Uterus (tissue), 4 donors: ENCODE results near the gene ARRDC5. TPM values are rescaled to one million over a fixed set of nuclear protein-coding genes. Genes with fewer than 3 reads are reported as not detected.

Experiments used
- DNase-seq, 2 donors: peaks; one replicate each; pipeline ENCODE4 v3.0.0-alpha.2; 2019 to 2020
- H3K27ac ChIP-seq, 2 donors: fragments of 200-600 bp; sonication (generic); 1 replicate in 1 of 2; 2 replicates in 1 of 2; pipeline ENCODE4 v1.5.1; 2016 to 2018
- H3K27me3 ChIP-seq, 2 donors: fragments of 200-600 bp; sonication (generic); one replicate each; pipeline ENCODE4 v1.5.1; 2018 to 2019; ENCODE audit warnings: control low read depth in 1 of 2
- H3K36me3 ChIP-seq, 2 donors: fragments of 200-600 bp; sonication (generic); one replicate each; pipeline ENCODE4 v1.5.1; 2019; ENCODE audit warnings: control low read depth in 1 of 2
- H3K4me1 ChIP-seq, 2 donors: fragments of 200-600 bp; sonication (generic); one replicate each; pipeline ENCODE4 v1.5.1; 2018 to 2019; ENCODE audit warnings: control low read depth in 1 of 2
- H3K4me3 ChIP-seq, 2 donors: fragments of 200-600 bp; sonication (generic); 1 replicate in 1 of 2; 2 replicates in 1 of 2; pipeline ENCODE4 v1.5.1; 2018 to 2019; ENCODE audit warnings: mild to moderate bottlenecking in 1 of 2
- H3K9me3 ChIP-seq, 2 donors: fragments of 200-600 bp; sonication (generic); one replicate each; pipeline ENCODE4 v1.5.1; 2019; ENCODE audit warnings: control low read depth in 1 of 2
- CTCF ChIP-seq, 4 experiments: fragments of 200-600 bp in 2 of 4; fragments of 450-650 bp in 2 of 4; sonication (generic) in 2 of 4; IDR thresholded peaks; one replicate each; pipeline ENCODE4 v1.5.1; 2016 to 2019; ENCODE audit warnings: antibody characterized with exemption in 4 of 4, mild to moderate bottlenecking in 2 of 4, moderate library complexity in 1 of 4
- POLR2A ChIP-seq, 2 donors: fragments of 450-650 bp; IDR thresholded peaks; one replicate each; pipeline ENCODE4 v1.6.1; 2016; ENCODE audit warnings: antibody characterized with exemption in 2 of 2, mild to moderate bottlenecking in 1 of 2, moderate library complexity in 1 of 2
- intact Hi-C: fragments of 100-400 bp; cut with DNase I; formaldehyde crosslinking; loops from one replicate; pipeline ENCODE4 v1.15.1; 2023; ENCODE audit warnings: low total_unique reads
- total RNA-seq, 4 donors: library from RNA; depleted of rRNA in 3 of 4; stranded (reverse); fragments of >200 nt in 3 of 4; gene quantifications; one replicate each; pipeline versions ENCODE4 v1.1.0 to v1.2.4, GENCODE V29; 2014 to 2023
- donor health status: DM: yes; HTN: yes; CAD: no.

ARRDC5 gene
- total RNA-seq, 4 donors from 2014 or later = 0.26 to 0.70 TPM; not detected in 2

- TF ChIP-seq POLR2A (IDR thresholded peaks at IDR 0.05) (no peak), CTCF (IDR thresholded peaks at IDR 0.05) (no peak)
- Histone ChIP-seq H3K27ac (no peak overlapping the region), H3K4me3 (no peak overlapping the region), H3K9me3 (no peaks in the 10 kb centered on the region), H3K36me3 (no peaks in the 10 kb centered on the region), H3K27me3 (no peaks in the 10 kb centered on the region), H3K4me1 (no peaks in the 10 kb centered on the region)
- no peak for DNase-seq
- intact Hi-C loops = no loop called here
Observed at GRCh38 chr19:4923276-4923747, 20.6 kb upstream of the ARRDC5 start.

- intact Hi-C loops = no loop called here
Observed at GRCh38 chr19:4922530-4923275, 20.0 kb upstream of the ARRDC5 start.

GRCh38 chr19:4916292-4917082, 13.8 kb upstream of the ARRDC5 start:
- no peak overlapping the region for H3K27ac ChIP-seq
- intact Hi-C loops = no loop called here
- no peak for TF ChIP-seq POLR2A (IDR thresholded peaks at IDR 0.05)
- no peak for TF ChIP-seq CTCF (IDR thresholded peaks at IDR 0.05)
- no peak for DNase-seq
- no peaks in the 10 kb centered on the region for H3K27me3 ChIP-seq
- no peaks in the 10 kb centered on the region for H3K36me3 ChIP-seq
- H3K4me3 ChIP-seq = no peak overlapping the region
- H3K4me1 ChIP-seq = peaks cover 0 to 6% of the 10 kb centered on the region in 2 donors
- no peaks in the 10 kb centered on the region for H3K9me3 ChIP-seq

More at GRCh38 chr19:4922530-4923275, 20.0 kb upstream of the ARRDC5 start:
- Histone ChIP-seq H3K4me1 (no peaks in the 10 kb centered on the region), H3K27ac (no peak overlapping the region), H3K27me3 (no peaks in the 10 kb centered on the region), H3K9me3 (no peaks in the 10 kb centered on the region), H3K36me3 (no peaks in the 10 kb centered on the region), H3K4me3 (no peak overlapping the region)
- TF ChIP-seq CTCF (IDR thresholded peaks at IDR 0.05) = no peak
- TF ChIP-seq POLR2A (IDR thresholded peaks at IDR 0.05) = no peak
- DNase-seq = no peak

GRCh38 chr19:4914736-4915501, 12.2 kb upstream of the ARRDC5 start:
- Histone ChIP-seq H3K9me3 (no peaks in the 10 kb centered on the region), H3K4me3 (no peak overlapping the region), H3K36me3 (no peaks in the 10 kb centered on the region), H3K4me1 (peaks cover 4 to 16% of the 10 kb centered on the region in 2 donors), H3K27ac (no peak overlapping the region), H3K27me3 (no peaks in the 10 kb centered on the region)
- intact Hi-C loops = no loop called here
- DNase-seq = no peak
- TF ChIP-seq CTCF (IDR thresholded peaks at IDR 0.05) (no peak), POLR2A (IDR thresholded peaks at IDR 0.05) (no peak)
